T-helper 9 cell (primary cell): ENCODE data around the gene SREK1IP1.

Source experiments
- DNase-seq: peaks from one replicate; pipeline ENCODE4 v3.0.0-alpha.2; 2020

SREK1IP1 gene

DNA sequence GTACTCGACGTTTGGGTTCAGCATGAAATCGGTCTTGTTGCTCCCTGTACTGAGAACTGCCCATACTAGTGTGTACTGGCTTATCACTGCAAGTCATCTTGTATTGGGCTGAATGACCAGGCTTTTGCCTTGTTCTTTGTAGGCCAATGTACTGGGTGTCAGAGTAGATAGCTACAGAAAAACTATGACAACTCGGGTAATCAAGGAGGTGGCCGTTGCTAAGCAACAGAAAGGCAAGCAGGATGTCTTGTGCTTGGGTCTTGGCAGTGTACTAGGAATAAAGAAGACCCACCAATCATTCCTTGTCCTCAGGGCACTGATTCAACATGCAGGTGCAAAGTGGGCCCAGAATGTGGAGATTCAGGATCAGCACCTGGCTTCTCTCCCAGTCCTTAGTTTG is 90.1 kb downstream of the SREK1IP1 start:
- DNase-seq, result no peak

DNA sequence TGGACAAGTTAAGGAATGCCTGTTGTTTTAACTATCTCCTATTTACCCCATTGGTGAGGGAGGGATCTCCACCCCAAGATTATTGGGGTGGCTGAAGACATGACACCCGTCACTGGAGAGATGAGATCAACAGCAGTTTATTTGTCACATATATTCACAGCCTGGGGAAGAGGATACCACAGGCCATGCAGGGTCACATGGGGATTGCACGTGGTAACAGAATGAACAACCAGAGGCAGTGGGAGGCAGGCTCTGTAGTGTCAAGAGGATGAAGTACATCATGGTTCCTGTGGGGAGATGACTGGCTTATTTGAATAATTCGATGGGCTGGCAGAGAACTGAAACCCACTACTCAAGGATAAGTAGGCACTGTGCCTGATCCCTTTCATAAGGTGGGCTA is 96.8 kb downstream of the SREK1IP1 start:
- no peak for DNase-seq

DNA sequence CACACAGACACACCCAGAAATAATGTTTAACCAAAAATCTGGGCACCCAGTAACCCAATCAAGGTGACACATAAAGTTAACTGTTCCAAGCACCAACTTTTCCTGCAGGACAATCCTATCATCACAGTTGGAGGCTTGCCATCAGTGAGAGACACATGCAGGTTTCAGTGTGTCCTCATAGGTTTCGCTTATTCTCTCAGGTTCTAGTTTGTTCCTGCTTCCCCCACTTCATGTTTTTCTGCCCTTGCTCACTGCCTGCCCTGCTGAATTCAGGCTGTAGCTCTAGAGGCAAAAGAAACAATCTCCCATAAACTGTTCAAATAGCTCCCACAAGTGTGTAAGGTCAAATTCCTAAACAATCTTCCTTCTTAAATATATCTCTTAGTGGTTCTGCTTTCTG is 98.2 kb downstream of the SREK1IP1 start:
- no peak for DNase-seq
